Measurements from ENCODE around the gene AZU1.

DNA sequence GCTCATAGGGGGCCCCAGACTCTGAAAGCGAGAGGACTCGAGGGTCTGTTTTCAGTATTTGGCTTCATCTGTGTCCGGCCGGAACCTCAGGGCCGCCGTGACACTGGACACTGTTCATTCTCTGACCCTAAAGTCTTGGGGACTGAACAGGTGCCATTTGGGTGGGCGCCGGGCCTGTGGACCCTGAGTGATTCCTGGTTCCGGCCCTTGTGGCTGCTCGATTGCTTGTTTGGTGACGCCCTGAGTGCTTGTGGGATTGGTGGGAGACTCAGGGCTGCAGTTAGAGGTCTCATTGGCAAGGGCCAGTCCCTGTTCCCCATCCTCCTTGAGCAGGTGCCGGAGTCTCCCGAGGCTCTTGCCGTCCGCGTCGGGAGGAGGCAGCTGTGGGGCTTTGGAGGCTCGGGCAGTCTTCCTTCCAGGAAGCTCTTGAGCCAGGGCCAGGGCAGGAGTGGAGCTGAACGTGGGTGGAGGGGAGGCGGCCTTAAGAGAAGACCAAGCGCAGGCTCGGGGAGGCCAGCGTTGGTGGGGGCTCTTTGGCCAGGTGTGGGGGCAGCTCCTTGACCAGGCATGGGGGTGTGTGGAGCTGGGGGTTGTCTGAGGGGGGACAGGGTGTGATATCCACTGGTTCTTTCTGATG is 25.7 kb upstream of the AZU1 start:
- no peak for TF ChIP-seq CTCF (IDR thresholded peaks at IDR 0.05)
- no peak for TF ChIP-seq POLR2A (IDR thresholded peaks at IDR 0.05)

Data from lower leg skin (tissue), 3 donors.